HFFc6 (cell line): ENCODE results near the gene MINDY1. TPM values are rescaled to one million over a fixed set of nuclear protein-coding genes. Genes with fewer than 3 reads are reported as not detected.

Source experiments
- DNase-seq: peaks from one replicate; pipeline ENCODE4 v3.0.0-alpha.2; 2018
- H3K27ac Mint-ChIP-seq: 2 replicates; pipeline ENCODE4 v1.8.0; 2020; ENCODE audit warnings: mild to moderate bottlenecking, mixed read lengths
- H3K27me3 Mint-ChIP-seq: 2 replicates; pipeline ENCODE4 v1.8.0; 2021; ENCODE audit warnings: mild to moderate bottlenecking, moderate library complexity, mixed read lengths; ENCODE audit not compliant: insufficient read depth
- H3K36me3 Mint-ChIP-seq: 2 replicates; pipeline ENCODE4 v1.8.0; 2021; ENCODE audit warnings: low read depth, mixed read lengths
- H3K4me1 Mint-ChIP-seq: 2 replicates; pipeline ENCODE4 v1.8.0; 2020; ENCODE audit warnings: low read depth, mixed read lengths
- H3K4me3 Mint-ChIP-seq: 2 replicates; pipeline ENCODE4 v1.8.0; 2020; ENCODE audit warnings: mild to moderate bottlenecking, moderate library complexity, mixed read lengths
- H3K9me3 Mint-ChIP-seq: 2 replicates; pipeline ENCODE4 v1.8.0; 2020; ENCODE audit warnings: mild to moderate bottlenecking, mixed read lengths
- CTCF ChIP-seq: fragments of 200-600 bp; sonication (generic); IDR thresholded peaks from 2 replicates; pipeline ENCODE4 v1.5.0; 2021; ENCODE audit warnings: antibody characterized with exemption, mild to moderate bottlenecking
- total RNA-seq, 6 experiments: library from RNA; stranded (reverse); fragmentation: NEBNext Ultra II Directional; extraction: Animal tissue kit (Norgen Biotek cat#: 25700); gene quantifications; 2 replicates in 1 of 6; 3 replicates in 5 of 6; pipeline ENCODE4 v1.2.3, GENCODE V29; 2021

The MINDY1 gene
- total RNA-seq, 6 experiments from 2014 or later = 8.3 to 11.9 (median 9.0) TPM

- no peak overlapping the region for H3K4me3 Mint-ChIP-seq
- no peak for DNase-seq
- TF ChIP-seq CTCF = no peak
- no peak overlapping the region for H3K27ac Mint-ChIP-seq
- H3K27me3 Mint-ChIP-seq = peaks cover 2% of the 10 kb centered on the region
- H3K9me3 Mint-ChIP-seq = no peaks in the 10 kb centered on the region
- no peaks in the 10 kb centered on the region for H3K4me1 Mint-ChIP-seq
- H3K36me3 Mint-ChIP-seq = peaks cover 39% of the 10 kb centered on the region
Observed at GRCh38 chr1:150954708-150955107, 52.0 kb downstream of the MINDY1 start.

Other genes with a start within 250 kb of the MINDY1 start
- under 1 TPM in 5 of 6 experiments, not detected in 1; 0.14 to 0.77 (median 0.31) TPM for gene CTSS, start 241.1 kb downstream of the MINDY1 start, total RNA-seq
- 100 to 1,000 TPM in 4 of 6 experiments, 10 to 100 TPM in 1, 1 to 10 TPM in 1; 8.5 to 104 (median 101) TPM for gene CTSK, start 198.6 kb downstream of the MINDY1 start, total RNA-seq
- 10 to 100 TPM; 21.7 to 28.0 (median 25.2) TPM for gene ARNT, start 130.3 kb downstream of the MINDY1 start, total RNA-seq
- gene CTXND2, start 119.8 kb downstream of the MINDY1 start, total RNA-seq = not detected
- 10 to 100 TPM; 21.0 to 25.7 (median 23.4) TPM for gene SETDB1, start 80.5 kb downstream of the MINDY1 start, total RNA-seq
- 100 to 1,000 TPM; 189 to 305 (median 255) TPM for gene CERS2, start 32.1 kb downstream of the MINDY1 start, total RNA-seq
- gene ANXA9, start 24.6 kb downstream of the MINDY1 start, total RNA-seq = under 1 TPM; 0.28 to 0.55 (median 0.46) TPM
- 10 to 100 TPM in 1 of 6 experiments, 1 to 10 TPM in 5; 6.6 to 10.0 (median 7.7) TPM for gene PRUNE1, start 1.5 kb upstream of the MINDY1 start, total RNA-seq
- gene BNIPL, start 29.7 kb upstream of the MINDY1 start, total RNA-seq = under 1 TPM in 5 of 6 experiments, not detected in 1; 0.06 to 0.31 (median 0.12) TPM
- 1 to 10 TPM; 3.0 to 6.6 (median 4.6) TPM for gene C1orf56, start 40.8 kb upstream of the MINDY1 start, total RNA-seq
- gene CDC42SE1, start 52.7 kb upstream of the MINDY1 start, total RNA-seq = 10 to 100 TPM; 63.2 to 75.1 (median 68.3) TPM
- gene MLLT11, start 53.5 kb upstream of the MINDY1 start, total RNA-seq = 10 to 100 TPM in 4 of 6 experiments, 1 to 10 TPM in 2; 9.3 to 11.7 (median 10.8) TPM
- gene GABPB2, start 63.9 kb upstream of the MINDY1 start, total RNA-seq = 10 to 100 TPM; 10.6 to 12.2 (median 11.5) TPM
- gene SEMA6C, start 139.7 kb upstream of the MINDY1 start, total RNA-seq = 1 to 10 TPM in 5 of 6 experiments, under 1 TPM in 1; 0.94 to 1.5 (median 1.4) TPM
- gene TNFAIP8L2, start 149.7 kb upstream of the MINDY1 start, total RNA-seq = not detected
- 1 to 10 TPM; 5.0 to 6.6 (median 6.0) TPM for gene LYSMD1, start 159.0 kb upstream of the MINDY1 start, total RNA-seq
- gene SCNM1, start 159.2 kb upstream of the MINDY1 start, total RNA-seq = 10 to 100 TPM; 38.4 to 45.7 (median 41.5) TPM
- gene TMOD4, start 169.1 kb upstream of the MINDY1 start, total RNA-seq = 1 to 10 TPM in 1 of 6 experiments, under 1 TPM in 2, not detected in 3; 0.40 to 1.1 (median 0.99) TPM
- gene VPS72, start 183.3 kb upstream of the MINDY1 start, total RNA-seq = 10 to 100 TPM; 57.8 to 87.4 (median 73.9) TPM
- gene PIP5K1A, start 191.7 kb upstream of the MINDY1 start, total RNA-seq = 10 to 100 TPM; 85.4 to 98.6 (median 90.6) TPM
- 100 to 1,000 TPM; 194 to 228 (median 217) TPM for gene PSMD4, start 247.8 kb upstream of the MINDY1 start, total RNA-seq